Fibroblast of lung (primary cell): ENCODE data around the gene JAKMIP1.

ENCODE experiments used
- EZH2 ChIP-seq: IDR thresholded peaks from 2 replicates; pipeline ENCODE4 v1.5.1; 2012; ENCODE audit warnings: low read length, control low read depth, mild to moderate bottlenecking; ENCODE audit errors: missing control alignments
- TF ChIP-seq, protein P1 (sequence below), 2 donors: IDR thresholded peaks in 1 of 2; conservative IDR thresholded peaks in 1 of 2; 1 replicate in 1 of 2; 2 replicates in 1 of 2; pipeline ENCODE4 v1.5.1; 2011 to 2012; ENCODE audit warnings: low read length in 2 of 2, control low read depth in 1 of 2, inconsistent platforms in 1 of 2, low read depth in 1 of 2, mild to moderate bottlenecking in 1 of 2

DNA sequence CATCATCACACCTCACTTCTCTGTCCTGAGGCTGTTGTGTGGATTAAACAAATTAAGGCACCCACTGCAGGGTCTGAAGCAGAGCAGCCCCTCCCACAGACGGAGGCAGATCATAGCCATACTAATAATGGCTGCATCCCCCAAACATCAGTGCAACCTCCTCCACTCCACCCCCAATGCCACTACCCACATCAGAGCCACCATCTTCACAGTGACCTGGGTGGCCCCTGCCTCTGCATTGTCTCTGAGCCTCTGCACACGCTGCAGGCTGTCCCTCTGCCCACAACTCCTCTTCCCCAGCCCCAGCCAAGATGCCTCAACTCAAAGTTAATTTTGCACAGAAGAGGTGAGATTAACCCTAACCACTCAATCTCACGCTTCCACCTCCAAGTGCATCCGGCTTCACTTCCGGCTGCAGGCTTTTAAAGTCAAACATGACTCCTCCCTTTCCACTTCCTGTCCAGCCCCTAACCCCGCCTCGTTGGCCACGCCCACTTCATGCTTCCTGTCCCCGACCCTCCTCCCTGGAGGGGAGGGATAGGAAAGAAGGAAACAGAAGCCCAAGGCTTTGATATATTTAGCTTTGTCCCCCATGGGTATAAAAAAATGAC, 22.7 kb downstream of the JAKMIP1 start:
- TF ChIP-seq, protein P1, sequence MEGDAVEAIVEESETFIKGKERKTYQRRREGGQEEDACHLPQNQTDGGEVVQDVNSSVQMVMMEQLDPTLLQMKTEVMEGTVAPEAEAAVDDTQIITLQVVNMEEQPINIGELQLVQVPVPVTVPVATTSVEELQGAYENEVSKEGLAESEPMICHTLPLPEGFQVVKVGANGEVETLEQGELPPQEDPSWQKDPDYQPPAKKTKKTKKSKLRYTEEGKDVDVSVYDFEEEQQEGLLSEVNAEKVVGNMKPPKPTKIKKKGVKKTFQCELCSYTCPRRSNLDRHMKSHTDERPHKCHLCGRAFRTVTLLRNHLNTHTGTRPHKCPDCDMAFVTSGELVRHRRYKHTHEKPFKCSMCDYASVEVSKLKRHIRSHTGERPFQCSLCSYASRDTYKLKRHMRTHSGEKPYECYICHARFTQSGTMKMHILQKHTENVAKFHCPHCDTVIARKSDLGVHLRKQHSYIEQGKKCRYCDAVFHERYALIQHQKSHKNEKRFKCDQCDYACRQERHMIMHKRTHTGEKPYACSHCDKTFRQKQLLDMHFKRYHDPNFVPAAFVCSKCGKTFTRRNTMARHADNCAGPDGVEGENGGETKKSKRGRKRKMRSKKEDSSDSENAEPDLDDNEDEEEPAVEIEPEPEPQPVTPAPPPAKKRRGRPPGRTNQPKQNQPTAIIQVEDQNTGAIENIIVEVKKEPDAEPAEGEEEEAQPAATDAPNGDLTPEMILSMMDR (conservative IDR thresholded peaks at IDR 0.05 in 1 of 2, IDR thresholded peaks at IDR 0.05 in 1 of 2; ENCODE audit: low read depth in 1 of 2, low read length in 2 of 2) = no peak
- TF ChIP-seq EZH2 = no peak
